Activated naive CD4-positive, alpha-beta T cell (primary cell): ENCODE results near the gene FKBP2.
A peak's percentile ranks its signal among the peaks of the same experiment; 100 is the strongest.
"Not testable (repeated sequence)": the region's sequence is repeated elsewhere in the genome, so short reads cannot be mapped to it uniquely, and the experiment has no call there.

Experiments
- DNase-seq, 4 experiments: peaks; one replicate each; lab custom pipeline; 2025; lab: John Stamatoyannopoulos, UW

FKBP2 gene

DNA sequence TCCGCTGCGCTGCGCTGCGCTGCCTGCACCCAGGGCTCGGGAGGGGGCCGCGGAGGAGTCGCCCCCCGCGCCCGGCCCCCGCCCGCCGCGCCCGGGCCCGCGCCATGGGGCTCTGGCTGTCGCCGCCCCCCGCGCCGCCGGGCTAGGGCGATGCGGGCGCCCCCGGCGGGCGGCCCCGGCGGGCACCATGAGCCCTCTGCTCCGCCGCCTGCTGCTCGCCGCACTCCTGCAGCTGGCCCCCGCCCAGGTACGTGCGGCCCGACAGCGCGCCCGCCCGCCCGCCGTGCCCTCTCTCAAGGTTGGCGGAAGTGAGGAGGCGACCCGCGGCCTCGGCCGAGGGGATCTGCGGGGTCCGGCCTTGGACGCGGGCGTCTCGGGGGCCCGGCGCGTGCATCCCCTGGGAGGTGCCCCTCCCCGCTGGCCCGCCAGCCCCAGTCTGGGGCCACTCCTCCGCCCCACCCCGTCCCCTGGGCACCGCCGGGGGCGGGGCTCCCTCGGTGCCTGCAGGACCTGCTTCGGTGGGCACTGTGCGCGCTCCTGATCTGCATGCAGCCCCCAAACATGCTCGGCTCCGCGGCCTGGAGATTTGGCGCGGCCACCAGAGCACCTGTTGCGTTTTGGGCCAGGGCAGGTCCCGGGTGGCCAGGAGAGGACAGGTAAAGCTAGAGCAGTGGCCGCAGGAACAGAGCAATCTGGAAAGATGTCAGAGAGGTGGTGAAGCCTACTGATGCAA is 6.1 kb upstream of the FKBP2 start:
- DNase-seq = peak in 1 of 4 experiments; percentile 64

DNA sequence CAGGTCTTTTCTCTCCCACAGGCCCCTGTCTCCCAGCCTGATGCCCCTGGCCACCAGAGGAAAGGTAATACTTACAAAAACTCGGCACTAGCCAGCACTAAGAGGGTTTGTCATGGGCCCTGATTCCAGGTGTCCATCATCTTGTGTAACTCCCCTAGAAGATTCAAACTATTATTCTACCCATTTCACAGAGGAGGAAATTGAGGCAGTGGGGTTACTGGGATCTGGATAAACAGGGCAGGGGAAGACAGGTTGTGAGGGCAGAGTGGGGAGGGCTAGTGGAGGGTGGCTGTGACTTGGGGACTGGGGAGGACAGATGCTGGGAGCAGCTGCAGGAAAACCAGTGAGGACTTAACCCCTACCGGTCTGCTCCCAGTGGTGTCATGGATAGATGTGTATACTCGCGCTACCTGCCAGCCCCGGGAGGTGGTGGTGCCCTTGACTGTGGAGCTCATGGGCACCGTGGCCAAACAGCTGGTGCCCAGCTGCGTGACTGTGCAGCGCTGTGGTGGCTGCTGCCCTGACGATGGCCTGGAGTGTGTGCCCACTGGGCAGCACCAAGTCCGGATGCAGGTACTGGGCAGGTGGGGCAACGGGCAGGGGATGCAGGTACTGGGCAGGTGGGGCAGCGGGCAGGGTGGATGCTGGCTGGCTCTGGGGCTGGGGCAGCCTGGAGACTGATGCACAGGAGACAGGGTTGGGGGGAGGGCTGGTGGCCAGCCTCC is 5.3 kb upstream of the FKBP2 start:
- DNase-seq = no peak

DNA sequence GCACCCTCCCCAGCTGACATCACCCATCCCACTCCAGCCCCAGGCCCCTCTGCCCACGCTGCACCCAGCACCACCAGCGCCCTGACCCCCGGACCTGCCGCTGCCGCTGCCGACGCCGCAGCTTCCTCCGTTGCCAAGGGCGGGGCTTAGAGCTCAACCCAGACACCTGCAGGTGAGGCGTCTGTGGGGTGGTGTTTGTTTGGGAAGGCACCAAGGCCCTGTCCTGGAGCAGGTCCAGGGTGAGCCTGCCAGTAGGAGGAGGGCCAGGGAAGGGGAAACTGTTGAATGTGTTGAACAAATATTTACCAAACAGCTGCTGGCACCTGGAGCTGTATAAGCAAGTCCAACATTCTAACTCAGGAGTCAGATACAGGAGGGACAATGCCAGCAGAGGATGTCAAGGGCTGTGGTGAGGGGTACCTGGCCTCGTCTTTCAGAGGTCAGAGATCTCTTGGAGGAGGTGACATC is 3.4 kb upstream of the FKBP2 start:
- DNase-seq = no peak

- DNase-seq = no peak
Observed at GRCh38 chr11:64238076-64238475, 2.8 kb upstream of the FKBP2 start.

DNA sequence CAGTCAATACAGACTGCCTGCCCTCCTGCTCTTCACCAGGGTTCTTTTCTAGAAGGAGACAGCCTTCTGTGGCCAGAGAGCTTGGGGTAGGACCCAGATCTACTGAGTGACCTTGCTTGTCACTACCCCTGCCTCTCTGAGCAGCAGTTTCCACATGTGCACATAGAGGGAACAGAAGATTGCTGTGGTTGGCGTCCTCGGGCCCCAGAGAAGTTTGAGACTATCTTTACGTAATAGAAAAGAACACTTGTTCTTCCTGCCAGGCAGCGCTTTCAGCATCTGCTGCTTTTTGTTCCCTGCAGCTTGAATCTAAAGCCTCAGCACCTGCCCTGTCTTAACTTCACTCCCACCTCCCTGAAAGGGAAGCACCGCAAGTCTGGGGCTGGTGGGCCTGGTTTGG is 1.9 kb upstream of the FKBP2 start:
- no peak for DNase-seq

DNA sequence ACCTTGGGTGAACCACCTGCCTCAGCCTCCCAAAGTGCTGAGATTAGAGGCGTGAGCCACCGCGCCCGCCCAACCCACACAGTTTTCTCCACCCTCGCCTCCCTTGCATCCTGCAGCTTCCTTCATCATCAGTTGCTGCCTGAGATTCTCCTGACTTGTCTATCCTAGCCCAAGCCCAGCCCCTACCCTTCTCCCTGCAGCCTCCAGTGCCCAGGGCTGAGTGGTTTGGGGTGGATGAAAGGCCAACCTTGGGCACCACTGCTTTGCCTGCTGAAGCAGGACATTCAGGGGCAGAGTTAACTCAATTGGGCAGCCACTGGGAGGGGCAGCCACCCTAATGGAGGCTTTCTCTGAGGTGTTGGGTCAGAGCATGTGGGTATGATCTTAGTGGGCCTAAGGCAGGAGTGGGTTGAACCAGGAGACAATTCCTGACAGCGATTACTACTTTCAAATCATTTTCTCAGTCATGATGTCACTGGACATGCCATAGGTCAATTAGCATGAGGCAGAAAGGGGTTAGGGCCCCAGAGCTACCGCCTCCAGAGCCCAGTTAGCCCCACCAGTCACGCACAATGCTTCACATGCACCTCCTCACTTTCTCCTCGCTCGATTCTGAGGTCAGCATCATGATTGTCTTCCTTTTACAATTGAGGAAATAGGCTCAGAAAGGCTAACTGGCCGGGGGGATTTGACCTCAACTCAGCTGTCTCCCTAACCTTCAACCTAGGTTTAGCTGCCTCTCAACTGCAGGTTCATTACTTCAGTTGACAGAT is 1.0 kb upstream of the FKBP2 start:
- no peak for DNase-seq

- peak; percentile 99 to 100 (median 99) for DNase-seq
Observed at GRCh38 chr11:64241241-64241490, 271 bp downstream of the FKBP2 start.

DNA sequence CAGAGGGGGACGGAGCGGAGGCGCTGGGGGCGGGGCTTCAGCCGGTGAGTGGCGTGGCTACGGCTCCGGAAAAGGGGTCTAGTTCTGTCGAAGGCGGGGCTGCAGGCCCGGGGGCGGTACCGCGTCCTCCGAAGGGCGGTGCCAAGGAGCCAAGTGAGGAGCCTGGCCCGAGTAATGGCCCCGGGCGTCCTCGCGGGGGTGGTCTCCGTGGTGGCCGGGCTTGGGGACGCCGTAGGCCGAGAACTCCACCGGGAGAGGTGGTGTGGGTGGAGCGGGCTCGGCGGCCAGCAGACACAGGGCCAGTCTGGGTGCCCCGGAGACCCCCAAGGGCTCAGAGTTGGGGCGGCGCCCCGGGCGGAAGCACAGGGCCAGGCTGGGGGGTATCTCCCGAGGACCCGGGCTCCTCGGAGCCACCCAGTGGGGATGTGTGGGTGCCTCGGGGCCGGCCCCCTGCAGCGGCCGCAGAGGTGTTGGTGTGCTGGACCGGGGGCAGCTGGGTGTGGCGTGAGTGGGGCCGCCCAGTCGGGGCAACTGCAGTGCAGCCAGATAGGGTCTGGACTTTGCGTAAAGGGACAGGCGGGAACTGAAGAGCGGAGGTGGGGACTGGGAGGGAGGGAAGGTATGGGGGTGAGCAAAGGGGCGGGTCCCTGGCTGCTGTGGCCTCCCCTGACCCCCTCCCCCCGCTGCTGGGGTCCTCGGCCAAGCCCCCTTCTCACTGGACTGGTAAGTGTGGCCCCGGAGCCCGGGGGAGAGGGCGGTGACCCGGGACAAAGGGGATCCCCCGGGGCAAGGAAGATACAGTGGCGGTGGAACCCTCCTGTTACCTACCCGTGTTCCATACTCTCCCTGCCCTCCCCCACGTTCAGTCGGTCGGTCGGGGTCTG is 838 bp downstream of the FKBP2 start:
- no peak for DNase-seq

DNA sequence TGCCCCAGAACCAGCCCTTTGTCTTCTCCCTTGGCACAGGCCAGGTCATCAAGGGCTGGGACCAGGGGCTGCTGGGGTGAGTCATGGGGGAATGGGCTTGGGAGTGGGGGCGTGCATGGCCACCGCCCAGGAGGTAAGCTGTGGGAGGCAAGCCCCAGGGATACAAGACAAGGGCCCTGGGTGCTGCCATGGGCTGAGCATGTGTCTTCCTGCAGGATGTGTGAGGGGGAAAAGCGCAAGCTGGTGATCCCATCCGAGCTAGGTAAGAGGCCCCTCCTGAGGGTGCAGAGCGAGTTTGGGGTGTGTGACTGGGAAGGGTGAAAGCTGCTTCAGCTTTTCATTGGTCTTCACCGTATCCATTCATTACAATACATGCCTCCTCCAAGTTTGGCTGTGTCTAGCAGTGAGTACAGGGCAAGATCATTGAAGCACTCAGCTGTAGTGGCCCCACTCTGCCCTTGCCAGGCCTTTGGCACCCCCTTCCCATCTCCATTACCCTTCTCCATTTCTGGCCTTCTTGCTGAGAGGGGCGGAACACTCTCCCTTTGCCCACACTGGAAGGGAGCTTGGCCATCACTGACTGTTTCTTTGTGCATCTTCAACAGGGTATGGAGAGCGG is 2.5 kb downstream of the FKBP2 start:
- DNase-seq = no peak

- no peak for DNase-seq
Observed at GRCh38 chr11:64244107-64244506, 3.2 kb downstream of the FKBP2 start.

- no peak for DNase-seq
Observed at GRCh38 chr11:64244966-64245365, 4.1 kb downstream of the FKBP2 start.

DNA sequence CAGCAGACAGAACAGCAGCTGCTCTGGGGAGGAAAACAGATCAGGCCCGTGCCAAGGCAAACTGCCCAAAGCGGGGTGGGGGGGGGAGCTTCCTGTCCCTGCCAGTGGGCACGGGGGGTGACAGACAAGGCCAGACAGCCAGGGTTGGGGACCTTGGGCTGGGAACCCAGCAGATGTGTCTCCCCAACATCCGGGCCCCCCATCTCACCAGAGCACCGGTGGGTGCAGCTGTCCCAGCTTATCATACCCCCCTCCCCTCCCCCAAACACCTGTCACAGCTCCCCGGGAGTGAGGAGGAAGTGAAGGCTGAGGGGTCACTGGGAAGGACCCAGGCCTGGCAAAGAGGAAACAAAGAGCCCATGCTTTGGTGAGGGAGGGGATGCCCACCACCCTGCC is 4.5 kb downstream of the FKBP2 start:
- DNase-seq = peak in 1 of 4 experiments; percentile 26

GRCh38 chr11:64245797-64246620 is 5.1 kb downstream of the FKBP2 start:
- peak; percentile 29 to 57 (median 44) for DNase-seq

DNA sequence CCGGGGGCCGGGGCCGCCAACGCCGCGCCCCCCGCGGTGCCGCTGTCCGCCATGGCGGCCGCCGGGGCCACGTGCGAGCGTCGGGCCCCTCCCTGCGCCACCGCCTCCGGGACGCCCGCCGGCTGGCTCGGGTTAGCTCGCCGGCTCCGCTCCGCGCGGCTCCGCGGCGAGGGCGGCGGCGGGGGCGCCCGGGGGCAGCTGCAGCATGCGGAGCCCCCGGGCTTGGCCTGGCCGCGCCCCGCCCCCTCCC is 5.7 kb downstream of the FKBP2 start:
- DNase-seq = not testable (repeated sequence)

DNA sequence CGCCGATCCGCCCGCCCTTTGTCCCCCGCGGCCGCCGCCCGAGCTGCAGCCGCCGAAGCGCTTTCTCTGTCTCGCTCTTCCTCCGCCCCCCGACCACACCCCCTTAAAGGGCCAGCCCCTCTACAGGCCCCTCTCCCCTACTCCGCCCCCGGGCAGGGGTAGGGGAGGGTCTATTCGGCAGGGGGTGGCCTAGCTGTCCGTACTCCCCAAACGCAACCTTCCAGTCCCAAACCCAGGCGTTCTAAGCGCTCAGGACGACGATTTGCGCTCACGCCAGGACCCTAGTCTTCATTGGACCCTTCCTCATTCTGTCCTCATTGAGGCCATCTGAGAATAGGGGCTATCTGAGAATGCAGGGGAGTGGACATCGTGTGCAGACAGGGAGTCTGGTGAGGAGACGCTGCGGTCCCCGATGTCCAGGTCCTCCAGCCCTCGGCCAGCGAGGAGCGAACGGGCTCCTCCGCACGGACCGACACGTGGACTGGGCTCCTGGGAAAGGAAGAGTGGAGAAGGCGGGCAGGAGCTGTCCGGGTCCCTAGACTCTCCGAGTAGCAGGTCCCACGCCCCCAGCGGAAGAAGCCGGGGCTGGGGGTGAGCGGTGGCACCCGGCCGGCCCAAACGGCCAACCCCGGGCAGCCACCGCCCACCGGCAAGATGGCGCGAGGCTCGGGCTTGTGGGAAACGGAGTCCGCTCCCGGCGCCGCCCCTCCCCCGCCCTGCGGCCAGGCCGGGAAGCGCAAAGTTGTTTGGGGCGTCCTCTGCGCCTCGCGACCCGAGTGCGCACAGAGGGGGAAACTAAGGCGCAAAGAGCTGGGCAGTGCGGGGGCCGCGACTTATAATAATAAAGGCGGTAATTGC is 6.2 kb downstream of the FKBP2 start, which contains the start of gene PPP1R14B:
PPP1R14B (minus strand) TSS at position 73 of the 858 bp plus-strand sequence. CDS start 270 bp downstream, outside the sequence.
- peak; percentile 44 to 67 (median 52) for DNase-seq

- DNase-seq = no peak
Observed at GRCh38 chr11:64247729-64248531, 7.0 kb downstream of the FKBP2 start.

DNA sequence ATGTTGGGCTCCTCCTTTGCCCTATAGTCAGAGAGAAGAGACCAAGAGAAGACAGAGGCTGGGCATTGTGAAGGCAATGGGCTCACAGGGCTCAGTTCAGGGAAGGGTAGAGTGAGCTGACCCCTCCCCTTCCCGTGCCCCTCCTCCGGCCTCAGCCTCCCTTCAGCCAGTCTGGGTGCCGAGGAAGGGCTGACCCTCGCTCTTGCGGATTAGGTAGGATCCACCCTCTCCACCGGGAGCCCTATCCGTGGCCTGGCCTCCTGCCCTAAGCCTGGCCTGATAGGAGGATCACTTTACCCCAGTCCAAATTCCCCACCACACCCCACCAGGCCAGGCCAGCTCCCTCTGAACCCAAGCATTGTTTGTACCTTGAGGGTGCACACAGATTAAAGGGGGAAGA is 7.7 kb downstream of the FKBP2 start:
- DNase-seq = no peak

- no peak for DNase-seq
Observed at GRCh38 chr11:64249038-64249437, 8.1 kb downstream of the FKBP2 start.
